GM18858 (cell line): ENCODE data around the gene TMEM129.

Source experiments
- ATAC-seq: cut with Tn5 transposase; IDR thresholded peaks from one replicate; pipeline ENCODE4 v1.9.1; 2021; ENCODE audit not compliant: unreplicated experiment

Gene TMEM129

GRCh38 chr4:1670279-1670678 lies 50.8 kb downstream of the TMEM129 start:
- ATAC-seq: no peak

GRCh38 chr4:1669850-1670249 lies 51.3 kb downstream of the TMEM129 start:
- ATAC-seq: no peak

- no peak for ATAC-seq
Observed at GRCh38 chr4:1669270-1669669, 51.9 kb downstream of the TMEM129 start.

GRCh38 chr4:1668488-1668840 lies 52.7 kb downstream of the TMEM129 start:
- ATAC-seq: no peak

- no peak for ATAC-seq
Observed at GRCh38 chr4:1667273-1667672, 53.9 kb downstream of the TMEM129 start.

GRCh38 chr4:1666391-1666790 lies 54.7 kb downstream of the TMEM129 start:
- no peak for ATAC-seq
